CD14-positive monocyte (primary cell): Measurements from ENCODE around the gene MAP1LC3B. TPM values are rescaled to one million over a fixed set of nuclear protein-coding genes. Genes with fewer than 3 reads are reported as not detected.

Experiments
- DNase-seq, 3 donors: peaks; one replicate each; pipeline ENCODE4 v3.0.0-alpha.2; 2011 to 2022
- H2AFZ ChIP-seq: 2 replicates; pipeline ENCODE4 v1.6.0; 2012; ENCODE audit warnings: mild to moderate bottlenecking, low read depth, low read length, inconsistent platforms; ENCODE audit not compliant: insufficient read depth, poor library complexity, severe bottlenecking
- H3K27ac ChIP-seq, 2 donors: 1 replicate in 1 of 2; 2 replicates in 1 of 2; pipeline ENCODE4 v1.5.1; 2012 to 2013; ENCODE audit warnings: low read length in 2 of 2, control low read depth in 1 of 2, inconsistent platforms in 1 of 2, low read depth in 1 of 2, mild to moderate bottlenecking in 1 of 2
- H3K27me3 ChIP-seq, 2 donors: one replicate each; pipeline versions ENCODE4 v1.6.0 to v1.6.1; 2011 to 2013; ENCODE audit warnings: low read length in 2 of 2; ENCODE audit not compliant: control insufficient read depth in 2 of 2, insufficient read depth in 2 of 2
- H3K36me3 ChIP-seq, 2 donors: replicated peaks in 1 of 2; 1 replicate in 1 of 2; 2 replicates in 1 of 2; pipeline versions ENCODE4 v1.5.1 to v1.6.1; 2012 to 2013; ENCODE audit warnings: low read length in 2 of 2, control low read depth in 1 of 2, inconsistent platforms in 1 of 2, mild to moderate bottlenecking in 1 of 2; ENCODE audit not compliant: insufficient read depth in 2 of 2, control insufficient read depth in 1 of 2
- H3K4me1 ChIP-seq, 2 donors: 1 replicate in 1 of 2; 2 replicates in 1 of 2; pipeline versions ENCODE4 v1.5.1 to v1.6.1; 2012 to 2013; ENCODE audit warnings: low read length in 2 of 2, control low read depth in 1 of 2, inconsistent platforms in 1 of 2, mild to moderate bottlenecking in 1 of 2, moderate library complexity in 1 of 2; ENCODE audit not compliant: insufficient read depth in 2 of 2, control insufficient read depth in 1 of 2
- H3K4me2 ChIP-seq: replicated peaks from 2 replicates; pipeline ENCODE3; 2012; ENCODE audit warnings: low read length, moderate library complexity, mild to moderate bottlenecking; ENCODE audit not compliant: poor library complexity, severe bottlenecking; ENCODE audit errors: extremely low read depth
- H3K4me3 ChIP-seq, 3 experiments: fragments of 200-600 bp in 1 of 3; sonication (generic) in 1 of 3; replicated peaks in 1 of 3; 1 replicate in 2 of 3; 2 replicates in 1 of 3; pipeline ENCODE4 v1.5.1; 2011 to 2013; ENCODE audit warnings: low read length in 3 of 3, mild to moderate bottlenecking in 3 of 3, control low read depth in 2 of 3, low read depth in 2 of 3, inconsistent platforms in 1 of 3, moderate library complexity in 1 of 3
- H3K79me2 ChIP-seq: 2 replicates; pipeline ENCODE4 v1.6.0; 2012; ENCODE audit warnings: mild to moderate bottlenecking, control low read depth, inconsistent platforms, low read length, moderate library complexity; ENCODE audit not compliant: insufficient read depth
- H3K9ac ChIP-seq: 2 replicates; pipeline ENCODE4 v1.6.0; 2017; ENCODE audit warnings: low read length, mild to moderate bottlenecking; ENCODE audit not compliant: insufficient read depth, poor library complexity, severe bottlenecking
- H3K9me3 ChIP-seq, 2 donors: replicated peaks in 1 of 2; 1 replicate in 1 of 2; 2 replicates in 1 of 2; pipeline versions ENCODE4 v1.5.1 to v1.6.1; 2012 to 2013; ENCODE audit warnings: low read length in 2 of 2, control low read depth in 1 of 2; ENCODE audit not compliant: control insufficient read depth in 1 of 2, insufficient read depth in 1 of 2
- H4K20me1 ChIP-seq: 2 replicates; pipeline ENCODE4 v1.6.0; 2012; ENCODE audit warnings: mild to moderate bottlenecking, low read length, control low read depth, moderate library complexity; ENCODE audit not compliant: insufficient read depth
- H3K27ac Mint-ChIP-seq, 7 donors: one replicate each; pipeline ENCODE4 v1.8.0; 2020; ENCODE audit warnings: mild to moderate bottlenecking in 7 of 7, mixed read lengths in 7 of 7, moderate library complexity in 6 of 7, inconsistent platforms in 2 of 7
- H3K27me3 Mint-ChIP-seq, 3 donors: one replicate each; pipeline ENCODE4 v1.8.0; 2021 to 2022; ENCODE audit warnings: low read depth in 3 of 3, mild to moderate bottlenecking in 3 of 3, mixed read lengths in 3 of 3, moderate library complexity in 3 of 3, inconsistent platforms in 1 of 3
- H3K36me3 Mint-ChIP-seq, 2 donors: one replicate each; pipeline ENCODE4 v1.8.0; 2020; ENCODE audit warnings: mixed read lengths in 2 of 2, inconsistent platforms in 1 of 2, mild to moderate bottlenecking in 1 of 2
- H3K4me1 Mint-ChIP-seq: one replicate; pipeline ENCODE4 v1.8.0; 2020; ENCODE audit warnings: mild to moderate bottlenecking, mixed read lengths
- H3K4me3 Mint-ChIP-seq, 2 donors: one replicate each; pipeline ENCODE4 v1.8.0; 2020; ENCODE audit warnings: mild to moderate bottlenecking in 2 of 2, mixed read lengths in 2 of 2, moderate library complexity in 1 of 2
- H3K9me3 Mint-ChIP-seq, 7 donors: one replicate each; pipeline ENCODE4 v1.8.0; 2020 to 2022; ENCODE audit warnings: mixed read lengths in 7 of 7, mild to moderate bottlenecking in 6 of 7, moderate library complexity in 6 of 7, inconsistent platforms in 2 of 7
- WGBS: methylation state at CpG from one replicate; pipeline ENCODE4 v1.1.5; 2013; ENCODE audit warnings: missing lambda C conversion rate; ENCODE audit not compliant: insufficient coverage; 5-methylcytosine and 5-hydroxymethylcytosine counted together
- intact Hi-C, 2 donors: fragments of 100-400 bp; cut with micrococcal nuclease; formaldehyde crosslinking; loops; one replicate each; pipeline versions ENCODE4 v1.15.0 to v1.15.1; 2023
- polyA plus RNA-seq, 3 donors: library from polyadenylated mRNA; depleted of rRNA in 1 of 3; unstranded in 2 of 3; stranded (reverse) in 1 of 3; fragments of 300-500 nt in 2 of 3; fragments of >200 nt in 1 of 3; fragmentation: Illumina TruSeq in 2 of 3; gene quantifications; 1 replicate in 2 of 3; 2 replicates in 1 of 3; pipeline ENCODE4 v1.2.3, GENCODE V29; 2012 to 2021
- TF ChIP-seq, protein P1 (sequence below): fragments of 200-600 bp; IDR thresholded peaks from one replicate; pipeline ENCODE4 v1.8.0; 2022; ENCODE audit warnings: antibody characterized with exemption, mild to moderate bottlenecking

Gene MAP1LC3B
- polyA plus RNA-seq, 3 donors, result 102 to 147 (median 140) TPM

DNA sequence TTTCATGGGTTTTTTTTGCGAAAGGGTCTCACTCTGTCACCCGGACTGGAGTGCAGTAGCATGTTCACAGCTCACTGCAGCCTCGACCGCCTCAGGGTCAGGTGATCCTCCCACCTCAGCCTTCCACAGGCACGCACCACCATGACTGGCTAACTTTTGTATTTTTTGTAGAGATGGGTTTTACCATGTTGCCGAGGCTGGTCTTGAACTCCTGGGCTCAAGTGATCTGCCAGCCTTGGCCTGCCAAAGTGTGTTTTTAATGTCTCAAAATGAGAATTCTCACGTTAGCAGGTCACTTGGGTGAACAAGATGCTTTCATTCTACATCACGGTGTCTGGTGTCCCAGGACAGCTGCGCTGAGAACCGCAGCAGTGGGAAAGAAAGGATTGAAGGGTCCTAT is 11.7 kb upstream of the MAP1LC3B start:
- H3K36me3 Mint-ChIP-seq, result peaks cover 9 to 16% of the 10 kb centered on the region in 2 donors
- peaks cover 43% of the 10 kb centered on the region for H4K20me1 ChIP-seq
- no peaks in the 10 kb centered on the region for H3K79me2 ChIP-seq
- H3K4me2 ChIP-seq, result no peak overlapping the region
- no peak overlapping the region for H3K4me3 ChIP-seq
- peak overlapping the region in 1 of 2 donors; percentile 15 for H3K4me3 Mint-ChIP-seq
- peaks cover 0 to 9% (median 0%) of the 10 kb centered on the region in 7 donors for H3K9me3 Mint-ChIP-seq
- H3K36me3 ChIP-seq, result no peaks in the 10 kb centered on the region
- H3K27ac ChIP-seq, result no peak overlapping the region
- H3K4me1 Mint-ChIP-seq, result peaks cover 28% of the 10 kb centered on the region
- no peak overlapping the region for H3K27ac Mint-ChIP-seq
- H3K9ac ChIP-seq, result no peak overlapping the region
- TF ChIP-seq, protein P1, sequence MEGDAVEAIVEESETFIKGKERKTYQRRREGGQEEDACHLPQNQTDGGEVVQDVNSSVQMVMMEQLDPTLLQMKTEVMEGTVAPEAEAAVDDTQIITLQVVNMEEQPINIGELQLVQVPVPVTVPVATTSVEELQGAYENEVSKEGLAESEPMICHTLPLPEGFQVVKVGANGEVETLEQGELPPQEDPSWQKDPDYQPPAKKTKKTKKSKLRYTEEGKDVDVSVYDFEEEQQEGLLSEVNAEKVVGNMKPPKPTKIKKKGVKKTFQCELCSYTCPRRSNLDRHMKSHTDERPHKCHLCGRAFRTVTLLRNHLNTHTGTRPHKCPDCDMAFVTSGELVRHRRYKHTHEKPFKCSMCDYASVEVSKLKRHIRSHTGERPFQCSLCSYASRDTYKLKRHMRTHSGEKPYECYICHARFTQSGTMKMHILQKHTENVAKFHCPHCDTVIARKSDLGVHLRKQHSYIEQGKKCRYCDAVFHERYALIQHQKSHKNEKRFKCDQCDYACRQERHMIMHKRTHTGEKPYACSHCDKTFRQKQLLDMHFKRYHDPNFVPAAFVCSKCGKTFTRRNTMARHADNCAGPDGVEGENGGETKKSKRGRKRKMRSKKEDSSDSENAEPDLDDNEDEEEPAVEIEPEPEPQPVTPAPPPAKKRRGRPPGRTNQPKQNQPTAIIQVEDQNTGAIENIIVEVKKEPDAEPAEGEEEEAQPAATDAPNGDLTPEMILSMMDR, result no peak
- H3K4me1 ChIP-seq, result peaks cover 22 to 28% of the 10 kb centered on the region in 2 donors
- DNase-seq, result no peak
- peaks cover 21 to 50% (median 46%) of the 10 kb centered on the region in 3 donors for H3K27me3 Mint-ChIP-seq
- intact Hi-C loops, result loop anchor here in 1 of 2 donors (5.0 kb wide), 1 partner anchor 63 kb away; the partner anchor contains the start of gene C16orf95
- no peaks in the 10 kb centered on the region for H3K9me3 ChIP-seq
- H3K27me3 ChIP-seq, result peaks cover 7 to 21% of the 10 kb centered on the region in 2 donors
- WGBS, result 100% methylated on average over 2 of the region's 10 CpGs
- H2AFZ ChIP-seq, result no peak overlapping the region

DNA sequence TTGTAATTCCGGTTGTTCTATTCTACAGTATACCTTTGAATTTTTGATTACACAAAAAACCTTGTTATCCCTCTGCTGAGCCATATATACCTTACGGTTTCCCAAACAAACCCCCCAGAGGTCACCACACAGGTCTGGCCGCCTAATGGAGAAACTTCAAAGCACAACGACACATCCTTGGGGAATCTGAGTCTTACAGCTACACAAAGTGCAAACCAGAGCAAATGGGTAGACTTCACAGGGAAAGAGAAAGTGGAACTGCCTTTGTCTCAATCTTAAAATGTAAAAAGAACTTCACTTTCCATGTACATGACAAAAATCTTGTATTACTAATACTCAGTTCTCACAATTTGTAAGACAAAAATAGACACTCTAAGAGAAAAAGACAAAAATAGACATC is 11.3 kb upstream of the MAP1LC3B start:
- no peak overlapping the region for H3K4me3 ChIP-seq
- no peak overlapping the region for H3K27ac ChIP-seq
- Mint-ChIP-seq H3K4me1 (peaks cover 23% of the 10 kb centered on the region), H3K27me3 (peaks cover 21 to 49% (median 44%) of the 10 kb centered on the region in 3 donors), H3K36me3 (peaks cover 9 to 16% of the 10 kb centered on the region in 2 donors), H3K9me3 (peaks cover 0 to 9% (median 0%) of the 10 kb centered on the region in 7 donors), H3K27ac (no peak overlapping the region), H3K4me3 (peak overlapping the region in 1 of 2 donors; percentile 87)
- no peak overlapping the region for H3K4me2 ChIP-seq
- H3K9me3 ChIP-seq, result no peaks in the 10 kb centered on the region
- peaks cover 38% of the 10 kb centered on the region for H4K20me1 ChIP-seq
- no peaks in the 10 kb centered on the region for H3K79me2 ChIP-seq
- H3K9ac ChIP-seq, result no peak overlapping the region
- H3K4me1 ChIP-seq, result peaks cover 19 to 28% of the 10 kb centered on the region in 2 donors
- no peak overlapping the region for H2AFZ ChIP-seq
- DNase-seq, result no peak
- H3K27me3 ChIP-seq, result peaks cover 7 to 17% of the 10 kb centered on the region in 2 donors
- H3K36me3 ChIP-seq, result no peaks in the 10 kb centered on the region
- intact Hi-C loops, result loop anchor here in 1 of 2 donors (5.0 kb wide), 1 partner anchor 64 kb away; the partner anchor contains the start of gene C16orf95
- WGBS, result no CpG with 5 or more reads among the region's 4 CpGs
- TF ChIP-seq, protein P1, result no peak
